DND-41 (cell line): Measurements from ENCODE around the gene SPDL1.

Experiments
- EZH2 ChIP-seq: IDR thresholded peaks from 3 replicates; pipeline ENCODE4 v1.6.1; 2012; ENCODE audit warnings: borderline replicate concordance, low read depth, mild to moderate bottlenecking, moderate library complexity, low read length, inconsistent platforms; ENCODE audit not compliant: severe bottlenecking
- TF ChIP-seq, protein P1 (sequence below): IDR thresholded peaks from 2 replicates; pipeline ENCODE4 v1.5.1; 2012; ENCODE audit warnings: borderline replicate concordance, low read length, moderate library complexity, mild to moderate bottlenecking; ENCODE audit not compliant: poor library complexity, severe bottlenecking; ENCODE audit errors: extremely low read depth

DNA sequence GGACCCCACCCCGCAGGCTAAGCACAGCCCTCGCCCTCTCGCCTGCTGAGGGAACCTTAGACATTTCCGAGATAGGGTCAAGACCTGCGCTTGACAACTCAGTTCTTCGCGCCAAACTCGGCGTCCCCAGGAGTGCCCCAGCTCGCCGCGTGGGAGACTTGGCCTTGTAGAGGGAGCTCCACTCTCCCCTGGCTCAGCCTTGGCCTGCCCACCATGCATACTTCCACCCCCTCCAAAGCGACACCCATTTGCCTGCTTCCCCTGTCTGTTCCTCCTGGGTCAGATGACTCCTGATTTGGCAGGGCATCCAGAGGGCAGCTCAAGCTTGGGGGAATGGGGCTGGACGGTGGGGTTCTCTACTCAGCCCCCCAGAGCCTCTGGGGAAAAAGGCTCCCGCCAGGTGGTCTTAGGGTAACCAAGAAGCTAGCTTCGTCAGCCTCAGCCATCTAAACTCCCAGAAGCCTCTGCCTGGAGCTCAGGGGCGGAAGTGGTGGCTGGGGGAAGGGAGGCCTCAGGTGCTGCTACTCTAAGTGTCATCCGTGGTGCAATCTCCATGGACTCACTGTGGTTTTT lies 54.1 kb downstream of the SPDL1 start:
- TF ChIP-seq, protein P1, sequence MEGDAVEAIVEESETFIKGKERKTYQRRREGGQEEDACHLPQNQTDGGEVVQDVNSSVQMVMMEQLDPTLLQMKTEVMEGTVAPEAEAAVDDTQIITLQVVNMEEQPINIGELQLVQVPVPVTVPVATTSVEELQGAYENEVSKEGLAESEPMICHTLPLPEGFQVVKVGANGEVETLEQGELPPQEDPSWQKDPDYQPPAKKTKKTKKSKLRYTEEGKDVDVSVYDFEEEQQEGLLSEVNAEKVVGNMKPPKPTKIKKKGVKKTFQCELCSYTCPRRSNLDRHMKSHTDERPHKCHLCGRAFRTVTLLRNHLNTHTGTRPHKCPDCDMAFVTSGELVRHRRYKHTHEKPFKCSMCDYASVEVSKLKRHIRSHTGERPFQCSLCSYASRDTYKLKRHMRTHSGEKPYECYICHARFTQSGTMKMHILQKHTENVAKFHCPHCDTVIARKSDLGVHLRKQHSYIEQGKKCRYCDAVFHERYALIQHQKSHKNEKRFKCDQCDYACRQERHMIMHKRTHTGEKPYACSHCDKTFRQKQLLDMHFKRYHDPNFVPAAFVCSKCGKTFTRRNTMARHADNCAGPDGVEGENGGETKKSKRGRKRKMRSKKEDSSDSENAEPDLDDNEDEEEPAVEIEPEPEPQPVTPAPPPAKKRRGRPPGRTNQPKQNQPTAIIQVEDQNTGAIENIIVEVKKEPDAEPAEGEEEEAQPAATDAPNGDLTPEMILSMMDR: no peak
- TF ChIP-seq EZH2: no peak
